Ascending aorta (tissue), 2 donors: ENCODE results near the gene MAGEB10. TPM values are rescaled to one million over a fixed set of nuclear protein-coding genes. Genes with fewer than 3 reads are reported as not detected.
"Not testable (repeated sequence)": the region's sequence is repeated elsewhere in the genome, so short reads cannot be mapped to it uniquely, and the experiment has no call there.

Experiments used
- DNase-seq, 2 donors: peaks; one replicate each; pipeline ENCODE4 v3.0.0-alpha.2; 2019; ENCODE audit warnings: low spot score in 2 of 2
- H3K27ac ChIP-seq, 2 donors: fragments of 200-600 bp; sonication (generic); one replicate each; pipeline ENCODE4 v1.5.1; 2016 to 2017; ENCODE audit warnings: mild to moderate bottlenecking in 1 of 2
- H3K27me3 ChIP-seq: fragments of 200-600 bp; sonication (generic); one replicate; pipeline ENCODE4 v1.5.1; 2017
- H3K36me3 ChIP-seq, 2 donors: fragments of 200-600 bp; sonication (generic); one replicate each; pipeline ENCODE4 v1.5.1; 2016
- H3K4me1 ChIP-seq, 2 donors: fragments of 200-600 bp; sonication (generic); one replicate each; pipeline ENCODE4 v1.5.1; 2016 to 2017; ENCODE audit warnings: mild to moderate bottlenecking in 1 of 2
- H3K4me3 ChIP-seq, 2 donors: fragments of 200-600 bp; sonication (generic); one replicate each; pipeline ENCODE4 v1.5.1; 2016 to 2017; ENCODE audit warnings: mild to moderate bottlenecking in 1 of 2
- H3K9me3 ChIP-seq, 2 donors: fragments of 200-600 bp; sonication (generic); one replicate each; pipeline ENCODE4 v1.5.1; 2016
- intact Hi-C: fragments of 100-400 bp; cut with DNase I; formaldehyde crosslinking; loops from one replicate; pipeline ENCODE4 v1.15.1; 2023
- total RNA-seq: library from RNA; depleted of rRNA; stranded (reverse); fragments of >200 nt; gene quantifications from one replicate; pipeline ENCODE4 v1.1.0, GENCODE V29; 2016
- TF ChIP-seq, protein P1 (sequence below), 3 experiments: fragments of 200-600 bp in 2 of 3; fragments of 450-650 bp in 1 of 3; sonication (generic) in 2 of 3; IDR thresholded peaks; one replicate each; pipeline ENCODE4 v1.5.1; 2016 to 2019; ENCODE audit warnings: antibody characterized with exemption in 3 of 3, mild to moderate bottlenecking in 1 of 3, moderate library complexity in 1 of 3

Gene MAGEB10
- total RNA-seq, 1 donor from 2014 or later = not detected

DNA sequence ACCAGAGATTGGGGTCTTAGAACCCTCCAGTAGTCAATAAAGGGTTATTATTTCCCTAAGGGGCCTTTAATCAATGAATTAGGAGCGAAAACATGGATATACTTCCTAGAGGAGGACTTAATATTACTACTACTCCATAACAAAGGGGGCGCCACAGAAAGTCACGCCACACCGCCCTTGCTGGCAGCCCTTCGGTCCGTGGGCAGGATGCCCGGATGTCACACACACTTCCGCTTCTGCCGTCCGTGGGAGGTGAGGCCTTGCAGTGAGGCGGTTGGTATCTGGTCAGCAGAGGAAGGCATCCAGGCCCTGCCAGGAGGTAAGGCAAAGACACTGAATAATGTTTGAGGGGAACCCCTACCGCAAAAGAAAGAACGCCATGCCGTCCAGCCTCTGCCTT, 436 bp downstream of the MAGEB10 start:
- Histone ChIP-seq H3K4me1 (no peaks in the 10 kb centered on the region), H3K27me3 (no peaks in the 10 kb centered on the region), H3K27ac (no peak overlapping the region), H3K4me3 (no peak overlapping the region), H3K36me3 (no peaks in the 10 kb centered on the region), H3K9me3 (no peaks in the 10 kb centered on the region)
- intact Hi-C loops = loop anchor here (10.0 kb wide), 1 partner anchor 57 kb away; no protein-coding TSS in a partner anchor
- TF ChIP-seq, protein P1, sequence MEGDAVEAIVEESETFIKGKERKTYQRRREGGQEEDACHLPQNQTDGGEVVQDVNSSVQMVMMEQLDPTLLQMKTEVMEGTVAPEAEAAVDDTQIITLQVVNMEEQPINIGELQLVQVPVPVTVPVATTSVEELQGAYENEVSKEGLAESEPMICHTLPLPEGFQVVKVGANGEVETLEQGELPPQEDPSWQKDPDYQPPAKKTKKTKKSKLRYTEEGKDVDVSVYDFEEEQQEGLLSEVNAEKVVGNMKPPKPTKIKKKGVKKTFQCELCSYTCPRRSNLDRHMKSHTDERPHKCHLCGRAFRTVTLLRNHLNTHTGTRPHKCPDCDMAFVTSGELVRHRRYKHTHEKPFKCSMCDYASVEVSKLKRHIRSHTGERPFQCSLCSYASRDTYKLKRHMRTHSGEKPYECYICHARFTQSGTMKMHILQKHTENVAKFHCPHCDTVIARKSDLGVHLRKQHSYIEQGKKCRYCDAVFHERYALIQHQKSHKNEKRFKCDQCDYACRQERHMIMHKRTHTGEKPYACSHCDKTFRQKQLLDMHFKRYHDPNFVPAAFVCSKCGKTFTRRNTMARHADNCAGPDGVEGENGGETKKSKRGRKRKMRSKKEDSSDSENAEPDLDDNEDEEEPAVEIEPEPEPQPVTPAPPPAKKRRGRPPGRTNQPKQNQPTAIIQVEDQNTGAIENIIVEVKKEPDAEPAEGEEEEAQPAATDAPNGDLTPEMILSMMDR (IDR thresholded peaks at IDR 0.05) = no peak
- no peak for DNase-seq

DNA sequence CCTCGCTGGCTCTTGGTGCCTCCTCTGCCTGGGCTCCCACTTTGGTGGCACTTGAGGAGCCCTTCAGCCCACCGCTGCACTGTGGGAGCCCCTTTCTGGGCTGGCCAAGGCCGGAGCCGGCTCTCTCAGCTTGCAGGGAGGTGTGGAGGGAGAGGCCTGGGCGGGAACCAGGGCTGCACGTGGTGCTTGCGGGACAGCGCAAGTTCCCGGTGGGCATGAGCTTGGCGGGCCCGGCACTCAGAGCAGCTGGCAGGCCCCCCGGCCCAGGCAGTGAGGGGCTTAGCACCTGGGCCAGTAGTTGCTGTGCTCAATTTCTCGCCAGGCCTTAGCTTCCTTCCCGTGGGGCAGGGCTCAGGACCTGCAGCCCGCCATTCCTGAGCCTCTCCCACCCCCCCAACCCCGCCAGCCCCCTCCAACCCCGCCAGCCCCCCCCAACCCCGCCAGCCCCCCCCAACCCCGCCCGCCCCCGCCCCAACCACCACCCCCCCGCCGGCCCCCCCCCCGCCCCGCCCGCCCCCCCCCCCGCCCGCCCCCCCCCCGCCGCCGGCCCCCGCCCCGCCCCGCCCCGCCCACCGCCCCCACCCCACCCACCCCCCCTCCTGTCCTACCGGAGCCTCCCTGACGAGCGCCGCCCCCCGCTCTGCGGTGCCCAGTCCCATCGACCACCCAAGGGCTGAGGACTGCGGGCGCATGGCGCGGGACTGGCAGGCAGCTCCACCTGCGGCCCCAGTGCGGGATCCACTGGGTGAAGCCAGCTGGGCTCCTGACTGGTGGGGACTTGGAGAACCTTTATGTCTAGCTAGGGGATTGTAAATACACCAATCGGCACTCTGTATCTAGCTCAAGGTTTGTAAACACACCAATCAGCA, 1.4 kb downstream of the MAGEB10 start:
- DNase-seq, H3K9me3 ChIP-seq, H3K4me3 ChIP-seq, H3K4me1 ChIP-seq, H3K36me3 ChIP-seq, H3K27ac ChIP-seq, H3K27me3 ChIP-seq: not testable (repeated sequence)
- intact Hi-C loops = loop anchor here (10.0 kb wide), 1 partner anchor 56 kb away; no protein-coding TSS in a partner anchor

DNA sequence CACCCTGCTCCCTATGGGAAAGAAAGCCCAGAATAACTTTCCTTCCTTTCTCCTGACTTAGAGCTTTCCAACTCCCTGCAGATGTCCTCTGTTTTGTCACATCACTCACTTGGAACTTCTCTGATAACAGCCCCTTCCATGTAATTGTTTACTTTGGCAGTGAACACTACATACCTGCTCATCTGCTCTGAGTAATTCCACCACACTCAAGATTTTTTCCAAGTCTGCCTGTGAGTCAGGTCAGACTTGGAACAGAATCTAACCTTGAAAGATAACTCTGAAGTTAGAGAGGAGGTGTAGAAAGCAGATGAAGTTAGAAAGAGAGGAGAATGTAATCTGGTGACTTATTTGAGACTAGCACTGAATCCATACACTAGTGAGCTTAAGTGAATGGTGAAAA, 7.4 kb downstream of the MAGEB10 start:
- Histone ChIP-seq H3K4me3 (no peak overlapping the region), H3K27ac (no peak overlapping the region), H3K36me3 (no peaks in the 10 kb centered on the region), H3K4me1 (no peaks in the 10 kb centered on the region), H3K9me3 (no peaks in the 10 kb centered on the region), H3K27me3 (no peaks in the 10 kb centered on the region)
- intact Hi-C loops = no loop called here
- no peak for DNase-seq
- TF ChIP-seq, protein P1 (IDR thresholded peaks at IDR 0.05) = no peak

DNA sequence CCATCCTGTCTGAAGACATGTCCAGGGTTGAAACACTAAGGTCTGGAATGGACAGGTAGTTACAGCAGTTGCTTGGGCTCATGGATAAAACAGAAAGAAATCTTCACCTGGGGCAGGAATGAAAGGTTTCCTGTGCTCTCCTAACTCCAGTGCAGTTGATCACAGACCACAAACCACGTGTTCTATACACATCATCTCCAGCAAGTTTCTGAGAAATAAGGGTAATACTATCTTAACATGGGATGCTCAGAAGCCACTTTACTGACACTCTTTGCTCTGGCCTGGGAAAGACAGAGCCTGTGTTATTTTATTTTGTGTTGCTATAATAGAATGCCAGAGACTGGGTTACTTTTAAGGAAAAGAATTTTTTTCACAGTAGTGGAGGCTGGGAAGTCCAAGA, 16.0 kb downstream of the MAGEB10 start:
- Histone ChIP-seq H3K27ac (no peak overlapping the region), H3K4me1 (no peaks in the 10 kb centered on the region), H3K27me3 (no peaks in the 10 kb centered on the region), H3K9me3 (no peaks in the 10 kb centered on the region), H3K4me3 (no peak overlapping the region), H3K36me3 (no peaks in the 10 kb centered on the region)
- no peak for DNase-seq
- intact Hi-C loops = no loop called here
- TF ChIP-seq, protein P1 (IDR thresholded peaks at IDR 0.05) = no peak

DNA sequence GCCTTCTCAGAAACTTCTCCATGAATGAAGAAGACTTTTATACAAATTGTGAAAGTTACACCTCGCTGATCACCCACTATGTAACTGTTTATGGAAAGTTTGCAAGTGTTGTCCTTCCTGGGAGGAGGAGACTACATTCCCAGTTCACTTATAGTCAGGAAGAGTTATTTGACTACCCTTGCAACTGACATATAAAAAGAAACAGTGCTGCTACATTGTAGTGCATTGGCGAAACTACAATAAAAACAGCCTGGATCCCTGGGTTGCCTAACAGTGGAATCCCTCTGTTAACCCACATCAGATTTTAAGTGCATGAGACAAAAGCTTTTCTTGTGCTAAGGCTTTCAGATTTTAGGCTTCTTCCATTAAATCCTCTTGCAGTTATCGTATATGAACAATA, 30.4 kb downstream of the MAGEB10 start:
- Histone ChIP-seq H3K4me3 (no peak overlapping the region), H3K9me3 (no peaks in the 10 kb centered on the region), H3K36me3 (no peaks in the 10 kb centered on the region), H3K27me3 (no peaks in the 10 kb centered on the region), H3K27ac (no peak overlapping the region), H3K4me1 (no peaks in the 10 kb centered on the region)
- intact Hi-C loops = no loop called here
- TF ChIP-seq, protein P1 (IDR thresholded peaks at IDR 0.05) = no peak
- DNase-seq = no peak

DNA sequence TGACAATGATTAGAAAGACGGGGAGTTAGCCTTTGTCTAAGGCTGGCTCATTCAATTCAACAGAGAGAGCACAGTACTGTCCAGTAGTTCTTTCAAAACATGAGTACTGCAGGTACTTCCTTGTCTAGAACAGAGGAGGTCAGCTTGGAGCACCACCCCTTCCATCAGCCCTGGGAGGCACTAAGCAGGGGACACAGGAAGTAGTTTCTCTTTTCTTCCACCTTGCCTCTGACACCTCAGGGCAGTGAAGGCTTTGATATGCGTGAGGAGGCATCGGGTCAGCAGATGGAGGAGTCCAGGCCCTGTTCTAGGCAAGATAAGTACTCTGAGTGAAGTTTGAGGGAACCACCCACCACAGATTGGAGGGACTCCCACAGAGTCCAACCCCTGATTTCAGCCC, 33.1 kb downstream of the MAGEB10 start:
- Histone ChIP-seq H3K4me1 (no peaks in the 10 kb centered on the region), H3K27me3 (no peaks in the 10 kb centered on the region), H3K4me3 (no peak overlapping the region), H3K9me3 (no peaks in the 10 kb centered on the region), H3K27ac (no peak overlapping the region), H3K36me3 (no peaks in the 10 kb centered on the region)
- TF ChIP-seq, protein P1 (IDR thresholded peaks at IDR 0.05) = no peak
- no peak for DNase-seq
- intact Hi-C loops = no loop called here
